ENCODE data around the gene MTMR12. TPM values are rescaled to one million over a fixed set of nuclear protein-coding genes. Genes with fewer than 3 reads are reported as not detected.
A peak's percentile ranks its signal among the peaks of the same experiment; 100 is the strongest.

The MTMR12 gene
- total and polyA plus RNA-seq, 2 of the 4 experiments (the other 2 are of a cell fraction), result 11.1 to 21.3 TPM

DNA sequence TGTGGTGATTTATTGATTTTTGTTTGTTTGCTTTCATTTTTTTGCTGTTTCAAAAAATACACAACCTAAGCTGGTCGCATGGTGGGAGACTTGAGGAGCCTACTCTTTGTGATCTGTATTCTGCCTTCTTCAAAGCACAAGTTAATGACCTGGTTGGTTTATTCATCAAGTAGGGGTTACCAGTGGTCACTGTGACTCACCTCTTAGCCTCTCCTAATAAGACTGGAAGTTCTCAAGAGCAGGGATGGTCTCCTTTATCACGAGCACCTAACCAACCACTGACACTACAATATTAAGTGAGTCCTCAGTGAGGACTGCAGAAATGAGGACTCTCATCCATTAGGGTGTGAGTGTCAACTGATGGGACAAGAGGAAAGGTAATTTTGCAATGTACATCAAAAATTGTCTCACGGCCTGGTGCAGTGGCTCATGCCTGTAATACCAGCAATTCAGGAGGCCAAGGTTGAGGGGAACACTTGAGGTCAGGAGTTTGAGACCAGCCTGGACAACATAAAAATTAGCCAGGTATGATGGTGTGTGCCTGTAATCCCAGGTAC lies 13.6 kb upstream of the MTMR12 start:
- intact Hi-C loops (cut with micrococcal nuclease), result loop anchor here (5.0 kb wide), 2 partner anchors 154 to 744 kb away; partner anchors contain the start of gene GOLPH3
- TF ChIP-seq SMC3 (IDR thresholded peaks at IDR 0.05; ENCODE audit: low read depth, low read length) (no peak), NFE2L2 (IDR thresholded peaks at IDR 0.05; ENCODE audit: low read depth, low read length) (no peak), USF2 (IDR thresholded peaks at IDR 0.05; ENCODE audit: low read depth, low read length) (no peak), RCOR1 (IDR thresholded peaks at IDR 0.05; ENCODE audit: insufficient replicate concordance, low read length) (no peak), RFX5 (IDR thresholded peaks at IDR 0.05; ENCODE audit: low read depth, low read length) (no peak), MAFK (IDR thresholded peaks at IDR 0.05; ENCODE audit: low read depth, low read length) (no peak), MAZ (IDR thresholded peaks at IDR 0.05; ENCODE audit: borderline replicate concordance, low read depth, low read length) (no peak), CHD1 (IDR thresholded peaks at IDR 0.05; ENCODE audit: low read depth, low read length) (no peak), FOS (IDR thresholded peaks at IDR 0.05; ENCODE audit: low read depth, low read length) (no peak), MXI1 (IDR thresholded peaks at IDR 0.05; ENCODE audit: borderline replicate concordance, low read depth, low read length) (no peak), BHLHE40 (IDR thresholded peaks at IDR 0.05; ENCODE audit: low read depth, low read length) (no peak), POLR2A (IDR thresholded peaks at IDR 0.05; ENCODE audit: low read depth, low read length) (no peak), ELK1 (IDR thresholded peaks at IDR 0.05; ENCODE audit: borderline replicate concordance, low read depth, low read length) (no peak), RAD21 (IDR thresholded peaks at IDR 0.05; ENCODE audit: low read length) (no peak), CEBPB (IDR thresholded peaks at IDR 0.05; ENCODE audit: low read depth, low read length) (no peak)
- TF ChIP-seq, protein P1, sequence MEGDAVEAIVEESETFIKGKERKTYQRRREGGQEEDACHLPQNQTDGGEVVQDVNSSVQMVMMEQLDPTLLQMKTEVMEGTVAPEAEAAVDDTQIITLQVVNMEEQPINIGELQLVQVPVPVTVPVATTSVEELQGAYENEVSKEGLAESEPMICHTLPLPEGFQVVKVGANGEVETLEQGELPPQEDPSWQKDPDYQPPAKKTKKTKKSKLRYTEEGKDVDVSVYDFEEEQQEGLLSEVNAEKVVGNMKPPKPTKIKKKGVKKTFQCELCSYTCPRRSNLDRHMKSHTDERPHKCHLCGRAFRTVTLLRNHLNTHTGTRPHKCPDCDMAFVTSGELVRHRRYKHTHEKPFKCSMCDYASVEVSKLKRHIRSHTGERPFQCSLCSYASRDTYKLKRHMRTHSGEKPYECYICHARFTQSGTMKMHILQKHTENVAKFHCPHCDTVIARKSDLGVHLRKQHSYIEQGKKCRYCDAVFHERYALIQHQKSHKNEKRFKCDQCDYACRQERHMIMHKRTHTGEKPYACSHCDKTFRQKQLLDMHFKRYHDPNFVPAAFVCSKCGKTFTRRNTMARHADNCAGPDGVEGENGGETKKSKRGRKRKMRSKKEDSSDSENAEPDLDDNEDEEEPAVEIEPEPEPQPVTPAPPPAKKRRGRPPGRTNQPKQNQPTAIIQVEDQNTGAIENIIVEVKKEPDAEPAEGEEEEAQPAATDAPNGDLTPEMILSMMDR (conservative IDR thresholded peaks at IDR 0.05; ENCODE audit: low read depth, low read length), result no peak
- H3K27me3 ChIP-seq (ENCODE audit: control insufficient read depth, insufficient read depth, low read length), result no peaks in the 10 kb centered on the region
- no peak overlapping the region for H2BK15ac ChIP-seq (ENCODE audit: low read depth, low read length)
- no TSS peak for BruUV-seq (replicated peaks)
- H4K20me1 ChIP-seq (ENCODE audit: insufficient read depth, low read length), result no peaks in the 10 kb centered on the region
- H3K79me1 ChIP-seq (ENCODE audit: low read depth in 1 of 2, low read length in 2 of 2), result no peaks in the 10 kb centered on the region
- H3K14ac ChIP-seq (replicated peaks; ENCODE audit: low read depth, low read length), result no peak overlapping the region; the same call in 1 of the 2 replicates
- CTCF ChIA-PET, result no interaction called here
- H3K4ac ChIP-seq (ENCODE audit: low read depth, low read length), result no peak overlapping the region
- ATAC-seq (ENCODE audit: low read depth) (peak; percentile 24; the same call in 1 of the 2 replicates), DNase-seq (peak; percentile 68)
- dilution Hi-C loops (cut with HindIII; ENCODE audit: low sequenced_read_pairs, unreplicated experiment), result no loop called here
- no peak overlapping the region for H2AK9ac ChIP-seq (replicated peaks; ENCODE audit: low read depth, low read length, poor library complexity)
- no CpG with 5 or more reads among the region's 3 CpGs for WGBS, 2 experiments (ENCODE audit: extremely low coverage in 2 of 2, insufficient read length in 1 of 2)
- no peak overlapping the region for H4K91ac ChIP-seq (ENCODE audit: insufficient read depth, low read depth, low read length)
- H3K9ac ChIP-seq (ENCODE audit: low read depth, low read length), result no peak overlapping the region
- H3K4me2 ChIP-seq (ENCODE audit: low read depth, low read length), result no peak overlapping the region
- H3K27ac ChIP-seq (ENCODE audit: insufficient read depth, low read length), result no peak overlapping the region
- no peak overlapping the region for H2BK20ac ChIP-seq (ENCODE audit: low read depth, low read length)
- H3K18ac ChIP-seq (ENCODE audit: low read depth, low read length), result no peak overlapping the region
- in situ Hi-C loops (cut with MboI; ENCODE audit: low sequenced_read_pairs), result no loop called here
- no peak overlapping the region for H3K23ac ChIP-seq (ENCODE audit: low read depth, low read length)
- H3K4me3 ChIP-seq (ENCODE audit: insufficient read depth, low read depth, low read length), result no peak overlapping the region
- peaks cover 5% of the 10 kb centered on the region; the same call in 1 of the 2 replicates for H3K4me1 ChIP-seq (ENCODE audit: control insufficient read depth, insufficient read depth, low read length)
- no peak overlapping the region for H2AFZ ChIP-seq (replicated peaks; ENCODE audit: low read length, poor library complexity)
- no peak overlapping the region for H2BK120ac ChIP-seq (ENCODE audit: low read depth, low read length)
- H3K36me3 ChIP-seq (ENCODE audit: control insufficient read depth, insufficient read depth, low read length), result no peaks in the 10 kb centered on the region
- H4K5ac ChIP-seq (ENCODE audit: low read depth, low read length), result no peak overlapping the region
- POLR2A ChIA-PET (ENCODE audit: unreplicated experiment), result no interaction called here
- H3K9me3 ChIP-seq (ENCODE audit: control insufficient read depth, insufficient read depth, low read length), result peaks cover 10% of the 10 kb centered on the region
- H2BK5ac ChIP-seq (ENCODE audit: low read depth, low read length, poor library complexity, severe bottlenecking), result no peak overlapping the region
- no peak overlapping the region for H3K56ac ChIP-seq (ENCODE audit: extremely low read depth, insufficient read depth, low read length)
- H4K8ac ChIP-seq (ENCODE audit: low read depth in 2 of 2, low read length in 2 of 2), result no peak overlapping the region
- H2AK5ac ChIP-seq (ENCODE audit: low read depth, low read length), result no peak overlapping the region
- no peaks in the 10 kb centered on the region for H3K9me1 ChIP-seq (ENCODE audit: insufficient read depth, low read length)

Data from IMR-90 (cell line).